HepG2 (cell line): ENCODE measurements around the gene PRM2. TPM values are rescaled to one million over a fixed set of nuclear protein-coding genes. Genes with fewer than 3 reads are reported as not detected.

ENCODE experiments used
- DR1 ChIP-seq: sonication (generic); formaldehyde crosslinking; IDR thresholded peaks from 2 replicates; pipeline ENCODE4 v1.8.0; 2021; ENCODE audit warnings: mild to moderate bottlenecking, missing genetic modification reagents, inconsistent platforms
- GFI1 ChIP-seq: sonication (generic); formaldehyde crosslinking; IDR thresholded peaks from 2 replicates; pipeline ENCODE4 v1.5.0; 2020; ENCODE audit warnings: missing genetic modification reagents, mild to moderate bottlenecking, borderline replicate concordance
- HMG20B ChIP-seq: conservative IDR thresholded peaks from 2 replicates; pipeline ENCODE4 v1.6.1; 2016; ENCODE audit warnings: missing genetic modification reagents, missing compliant biosample characterization
- HOXD1 ChIP-seq: sonication (generic); formaldehyde crosslinking; IDR thresholded peaks from 2 replicates; pipeline ENCODE4 v1.5.0; 2020; ENCODE audit warnings: missing genetic modification reagents
- KIAA2018 ChIP-seq: sonication (generic); formaldehyde crosslinking; IDR thresholded peaks from 2 replicates; pipeline ENCODE4 v1.5.0; 2020; ENCODE audit warnings: mild to moderate bottlenecking, missing genetic modification reagents, borderline replicate concordance
- MYC ChIP-seq: sonication (generic); formaldehyde crosslinking; IDR thresholded peaks from 2 replicates; pipeline ENCODE4 v1.9.0; 2021; ENCODE audit warnings: missing genetic modification reagents, borderline replicate concordance
- PRPF4 ChIP-seq: fragments of 200-400 bp; formaldehyde crosslinking; IDR thresholded peaks from 2 replicates; pipeline ENCODE4 v1.6.1; 2016; ENCODE audit warnings: low read length, low read depth; ENCODE audit not compliant: poor library complexity, severe bottlenecking
- RBFOX2 ChIP-seq: fragments of 200-400 bp; formaldehyde crosslinking; IDR thresholded peaks from 2 replicates; pipeline ENCODE4 v1.6.1; 2017; ENCODE audit warnings: low read depth, mild to moderate bottlenecking, low read length
- ZNF646 ChIP-seq: sonication (generic); formaldehyde crosslinking; IDR thresholded peaks from 2 replicates; pipeline ENCODE4 v1.9.0; 2021; ENCODE audit warnings: mild to moderate bottlenecking, missing genetic modification reagents
- ZNF777 ChIP-seq: sonication (generic); formaldehyde crosslinking; IDR thresholded peaks from 2 replicates; pipeline ENCODE4 v1.4.0; 2020; ENCODE audit warnings: missing genetic modification reagents
- polyA plus RNA-seq, 8 experiments: library from polyadenylated mRNA; depleted of rRNA in 3 of 8; stranded (reverse) in 7 of 8; unstranded in 1 of 8; fragments of >200 nt; fragmentation: Illumina TruSeq in 4 of 8; extraction: Trizol in 4 of 8; gene quantifications; 2 replicates each; pipeline versions ENCODE4 v1.2.1 to v1.2.3, GENCODE V29; 2011 to 2016; ENCODE audit warnings: low read depth in 4 of 8, missing spikeins in 1 of 8, mixed read lengths in 1 of 8; ENCODE audit not compliant: insufficient read depth in 1 of 8
- total RNA-seq, 5 experiments: library from RNA; depleted of rRNA; stranded (reverse); fragments of >200 nt; fragmentation: Illumina TruSeq; extraction: Trizol; gene quantifications; 2 replicates each; pipeline ENCODE4 v1.2.3, GENCODE V29; 2016; ENCODE audit warnings: low read depth in 1 of 5

PRM2 gene
- total and polyA plus RNA-seq, 2 of the 13 experiments (the other 11 are each of a cell fraction or from before 2014, with no cell fraction given): 0.54 TPM; not detected in 1

- TF ChIP-seq KIAA2018 (CRISPR knock-in tag) (no peak), DR1 (CRISPR knock-in tag) (no peak), GFI1 (CRISPR knock-in tag) (peak; percentile 45; the same call in 1 of the 2 replicates), HMG20B (CRISPR knock-in tag) (no peak), MYC (CRISPR knock-in tag) (no peak), RBFOX2 (peak; percentile 65), HOXD1 (CRISPR knock-in tag) (no peak), ZNF646 (CRISPR knock-in tag) (peak; percentile 91), PRPF4 (no peak), ZNF777 (CRISPR knock-in tag) (no peak)
These were observed 24.5 kb downstream of the PRM2 start (continued) for GRCh38 chr16:11251525-11252481.
